GM06990 (cell line): ENCODE data around the gene REC114.
"Not testable (repeated sequence)": the region's sequence is repeated elsewhere in the genome, so short reads cannot be mapped to it uniquely, and the experiment has no call there.

ENCODE experiments used
- DNase-seq: peaks from one replicate; pipeline ENCODE4 v3.0.0-alpha.2; 2011; ENCODE audit not compliant: insufficient read length; ENCODE audit errors: extremely low read depth
- H3K27me3 ChIP-seq: replicated peaks from 2 replicates; pipeline ENCODE4 v1.6.0; 2011; ENCODE audit warnings: low read length; ENCODE audit not compliant: control insufficient read depth, insufficient read depth
- H3K36me3 ChIP-seq: 2 replicates; pipeline ENCODE4 v1.5.1; 2011; ENCODE audit warnings: low read length; ENCODE audit not compliant: control insufficient read depth, insufficient read depth
- H3K4me3 ChIP-seq: replicated peaks from 2 replicates; pipeline ENCODE4 v1.5.1; 2011; ENCODE audit warnings: low read depth, mild to moderate bottlenecking, control low read depth, low read length
- CTCF ChIP-seq: IDR thresholded peaks from 2 replicates; pipeline ENCODE4 v1.5.1; 2011; ENCODE audit warnings: low read length, control low read depth, mild to moderate bottlenecking, inconsistent platforms; ENCODE audit not compliant: insufficient read depth, poor library complexity, severe bottlenecking

The REC114 gene

GRCh38 chr15:73575636-73576247, 132.8 kb downstream of the REC114 start:
- TF ChIP-seq CTCF, result no peak
- Histone ChIP-seq H3K27me3 (no peaks in the 10 kb centered on the region), H3K4me3 (no peak overlapping the region), H3K36me3 (peaks cover 18% of the 10 kb centered on the region)
- DNase-seq, result no peak

- DNase-seq, H3K27me3 ChIP-seq, H3K4me3 ChIP-seq: not testable (repeated sequence)
- H3K36me3 ChIP-seq, result peaks cover 13% of the 10 kb centered on the region
Observed at GRCh38 chr15:73577593-73577992, 134.6 kb downstream of the REC114 start.

- Histone ChIP-seq H3K4me3 (no peak overlapping the region), H3K36me3 (peaks cover 13% of the 10 kb centered on the region), H3K27me3 (no peaks in the 10 kb centered on the region)
- TF ChIP-seq CTCF, result no peak
- no peak for DNase-seq
Observed at GRCh38 chr15:73578026-73578425, 135.1 kb downstream of the REC114 start.

- Histone ChIP-seq H3K27me3 (no peaks in the 10 kb centered on the region), H3K4me3 (no peak overlapping the region), H3K36me3 (peaks cover 5% of the 10 kb centered on the region)
- TF ChIP-seq CTCF, result no peak
- no peak for DNase-seq
Observed at GRCh38 chr15:73582851-73583379, 140.0 kb downstream of the REC114 start.

- peaks cover 3% of the 10 kb centered on the region for H3K36me3 ChIP-seq
- no peak for DNase-seq
- no peaks in the 10 kb centered on the region for H3K27me3 ChIP-seq
- TF ChIP-seq CTCF, result no peak
- H3K4me3 ChIP-seq, result no peak overlapping the region
Observed at GRCh38 chr15:73583544-73583943, 140.6 kb downstream of the REC114 start.

GRCh38 chr15:73584699-73585420, 141.9 kb downstream of the REC114 start:
- H3K27me3 ChIP-seq, result no peaks in the 10 kb centered on the region
- no peak for DNase-seq
- peaks cover 5% of the 10 kb centered on the region for H3K36me3 ChIP-seq
- no peak overlapping the region for H3K4me3 ChIP-seq
- TF ChIP-seq CTCF, result no peak
